GM20431 (cell line): ENCODE measurements around the gene SPAG4.

Experiments
- in situ Hi-C: fragments of 300-500 bp; cut with MseI, MboI; formaldehyde crosslinking; loops from one replicate; pipeline ENCODE4 v1.15.0; 2020; ENCODE audit warnings: low sequenced_read_pairs; ENCODE audit not compliant: unreplicated experiment

The SPAG4 gene

DNA sequence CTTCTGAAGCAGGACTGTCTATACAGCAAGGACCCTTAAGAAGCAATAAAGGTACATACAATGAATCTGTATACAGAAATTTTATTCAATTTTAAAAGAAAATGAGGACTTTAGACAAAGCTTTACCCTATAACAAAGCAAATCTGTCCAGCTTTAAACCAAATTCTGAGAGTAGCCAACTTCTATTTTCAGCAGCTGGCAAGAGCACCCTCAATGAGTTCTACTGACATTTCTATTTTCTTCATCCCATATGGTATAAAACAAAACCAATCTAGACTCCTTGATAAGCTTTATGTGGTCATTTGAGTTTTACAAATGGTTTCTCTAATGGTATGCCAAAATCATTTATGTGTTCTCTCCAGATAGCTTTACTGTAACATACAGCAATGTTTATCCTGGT lies 36.3 kb downstream of the SPAG4 start:
- in situ Hi-C loops, result no loop called here

DNA sequence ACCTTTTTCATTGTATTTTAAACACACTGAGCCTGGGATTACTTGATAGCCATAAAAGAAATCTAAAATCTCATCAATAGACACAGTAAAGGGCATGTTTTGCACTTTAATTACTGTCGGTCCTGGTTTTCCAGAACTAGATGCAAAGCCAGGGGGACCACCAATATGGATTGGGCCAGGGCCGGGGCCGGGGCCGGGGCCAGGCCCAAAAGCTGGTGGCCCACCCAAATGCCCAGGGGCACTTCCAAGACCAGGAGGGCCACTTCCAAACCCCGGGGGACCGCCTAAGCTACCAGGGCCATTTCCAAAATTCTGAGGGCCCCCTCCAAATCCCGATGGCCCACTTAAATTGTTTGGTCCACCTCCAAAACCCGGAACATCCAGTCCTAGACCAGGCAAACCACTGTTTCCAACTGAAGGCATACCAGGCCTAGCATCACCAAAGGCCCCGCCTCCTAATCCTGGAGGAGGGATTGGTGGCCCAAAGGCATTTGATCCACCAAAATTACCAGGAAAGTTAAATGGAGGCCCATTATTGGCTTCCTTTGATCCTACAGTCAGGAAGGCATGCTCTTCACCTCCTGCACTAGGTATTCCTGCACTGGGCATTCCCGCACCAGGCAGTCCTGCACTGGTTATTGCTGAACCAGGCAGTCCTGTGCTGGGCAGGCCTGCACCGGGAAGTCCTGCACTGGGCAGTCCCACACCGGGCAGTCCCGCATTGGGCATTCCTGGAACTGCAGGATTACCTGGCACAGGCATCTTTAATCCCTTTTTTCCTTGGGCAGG lies 37.2 kb downstream of the SPAG4 start:
- in situ Hi-C loops, result no loop called here

DNA sequence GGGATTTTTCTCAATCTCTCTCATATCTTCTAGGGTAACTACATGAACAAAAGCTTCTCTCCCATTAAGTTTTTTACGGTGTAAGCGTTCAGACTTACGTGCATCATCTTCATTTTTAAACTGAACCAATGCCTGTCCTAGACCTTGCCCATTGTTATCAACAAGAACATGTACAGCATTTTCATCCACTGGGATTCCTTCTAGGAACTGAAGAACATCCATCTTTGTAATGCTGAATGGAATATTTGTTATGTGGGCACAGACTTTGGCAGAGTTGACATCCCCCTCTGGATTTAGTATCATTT lies 37.8 kb downstream of the SPAG4 start:
- in situ Hi-C loops, result no loop called here

DNA sequence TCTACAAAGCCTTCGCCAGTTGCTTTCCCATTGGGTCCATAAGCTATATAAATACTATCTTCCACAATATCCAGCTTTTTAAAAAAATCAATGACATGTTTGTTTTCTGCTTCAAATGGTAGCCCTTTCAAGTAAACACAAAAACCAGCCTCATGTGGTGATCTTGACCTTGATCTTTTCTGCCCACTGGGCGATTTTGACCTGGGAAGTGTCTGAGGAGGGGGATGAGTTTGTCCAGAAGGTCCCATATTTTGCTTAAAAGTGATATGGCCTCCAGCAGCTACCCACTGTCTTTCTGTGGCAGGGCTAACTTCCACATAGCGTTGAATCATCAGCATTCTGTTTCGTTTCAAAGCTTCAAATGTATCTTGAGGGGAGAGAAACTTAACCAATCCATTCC lies 38.3 kb downstream of the SPAG4 start:
- in situ Hi-C loops, result no loop called here

DNA sequence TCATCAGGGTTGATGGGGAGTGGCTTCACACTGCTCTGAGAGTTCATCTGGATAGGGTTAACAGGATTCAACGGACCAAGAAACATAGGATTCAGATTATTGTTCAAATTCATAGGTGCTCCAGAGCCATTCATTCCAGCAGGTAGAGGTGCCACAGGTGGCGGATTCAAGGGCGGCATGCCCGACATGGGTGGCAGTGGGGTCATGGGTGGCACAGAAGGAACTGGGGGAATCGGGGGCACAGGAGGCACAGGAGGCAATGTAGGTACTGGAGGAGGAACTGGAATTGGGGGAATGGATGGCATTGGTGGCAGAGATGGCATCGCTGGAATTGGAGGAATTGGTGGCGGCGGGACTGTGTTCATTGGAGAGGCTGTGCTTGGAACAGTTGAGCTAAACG lies 38.8 kb downstream of the SPAG4 start:
- in situ Hi-C loops, result no loop called here

DNA sequence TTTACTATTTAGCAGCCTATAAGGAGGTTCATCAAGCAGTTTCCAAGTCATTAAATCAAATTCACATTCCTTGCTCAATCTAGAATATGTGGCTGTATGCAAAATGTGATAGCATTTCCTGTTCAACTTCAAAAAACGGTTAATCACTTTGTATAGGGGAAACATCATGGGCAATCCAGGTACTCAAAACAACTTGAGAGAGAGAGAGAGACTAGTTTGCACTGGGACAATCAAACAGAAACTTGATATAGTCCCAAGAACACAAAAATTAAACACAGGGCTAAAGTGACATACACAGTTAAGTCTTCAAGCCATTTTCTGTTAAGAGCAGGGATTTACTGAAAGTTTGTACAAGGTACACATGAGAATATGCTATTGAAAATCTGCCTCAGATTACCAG lies 41.6 kb downstream of the SPAG4 start:
- in situ Hi-C loops, result no loop called here

DNA sequence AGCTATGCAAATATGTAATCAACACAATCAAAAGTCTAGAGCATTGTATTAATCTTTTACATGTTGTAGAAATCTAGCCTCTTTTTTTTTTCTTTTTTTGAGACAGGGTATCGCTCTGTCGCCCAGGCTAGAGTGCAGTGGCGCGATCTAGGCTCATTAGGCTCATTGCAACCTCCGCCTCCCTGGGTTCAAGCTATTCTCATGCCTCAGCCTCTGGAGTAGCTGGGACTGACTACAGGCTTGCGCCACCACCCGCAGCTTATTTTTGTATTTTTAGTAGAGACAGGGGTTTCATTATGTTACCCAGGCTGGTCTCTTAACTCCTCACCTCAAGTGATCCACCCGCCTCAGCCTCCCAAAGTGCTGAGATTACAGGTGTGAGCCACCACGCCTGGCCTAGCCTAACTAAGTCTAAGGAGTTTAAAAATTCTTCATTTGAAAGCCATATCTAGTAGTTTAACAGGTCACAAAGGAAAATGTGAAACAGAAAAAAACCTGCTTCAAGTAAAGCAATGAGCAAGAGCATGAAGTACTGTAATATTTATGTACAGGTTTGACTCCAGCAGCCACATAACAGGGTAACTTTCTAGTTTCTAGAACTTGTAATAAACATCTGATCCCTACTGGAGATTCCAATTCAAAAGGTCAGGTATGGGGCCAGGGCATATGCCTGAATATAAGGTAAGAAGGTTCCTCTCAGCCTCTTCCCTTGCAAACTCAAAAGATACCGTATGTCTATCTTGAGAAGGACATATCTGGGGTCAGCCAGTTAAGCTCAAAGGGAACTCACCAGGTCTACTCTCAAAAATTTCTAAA lies 44.7 kb downstream of the SPAG4 start:
- in situ Hi-C loops, result no loop called here

DNA sequence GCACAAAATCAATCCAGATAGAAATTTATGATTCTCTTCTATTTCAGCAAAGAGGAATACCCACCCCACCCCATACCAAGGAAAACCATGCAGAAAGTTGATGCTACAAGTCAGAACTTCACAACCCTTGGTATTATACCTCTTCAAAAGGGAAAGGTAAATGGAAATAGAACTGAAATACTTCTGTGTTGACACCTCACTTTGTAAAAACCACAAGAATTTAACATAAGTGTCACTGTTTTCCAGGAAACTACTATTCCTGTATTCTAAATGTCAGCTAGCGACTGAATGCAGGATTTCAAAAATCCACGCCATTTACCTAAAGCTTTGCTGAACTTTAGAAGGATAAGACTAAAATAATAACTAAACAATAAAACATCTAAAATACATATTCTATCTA lies 45.4 kb downstream of the SPAG4 start:
- in situ Hi-C loops, result no loop called here

DNA sequence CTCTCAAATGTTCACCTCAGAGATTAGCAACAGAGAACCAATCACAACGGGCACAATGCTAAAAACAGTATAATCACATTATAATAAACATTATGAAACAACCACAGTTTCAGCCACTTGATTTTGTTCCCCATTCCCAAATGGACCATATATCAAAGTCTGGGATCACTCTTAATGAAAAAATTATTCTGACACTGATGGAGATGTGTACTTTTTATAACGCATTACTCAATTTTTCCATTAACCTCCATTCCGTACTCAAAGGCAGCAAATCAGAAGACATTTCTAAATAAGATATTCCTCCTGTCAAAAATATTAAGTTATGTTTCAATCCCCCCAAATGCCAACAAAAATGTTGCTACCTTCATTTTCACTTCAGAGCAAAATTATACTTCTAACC lies 46.3 kb downstream of the SPAG4 start:
- in situ Hi-C loops, result no loop called here

DNA sequence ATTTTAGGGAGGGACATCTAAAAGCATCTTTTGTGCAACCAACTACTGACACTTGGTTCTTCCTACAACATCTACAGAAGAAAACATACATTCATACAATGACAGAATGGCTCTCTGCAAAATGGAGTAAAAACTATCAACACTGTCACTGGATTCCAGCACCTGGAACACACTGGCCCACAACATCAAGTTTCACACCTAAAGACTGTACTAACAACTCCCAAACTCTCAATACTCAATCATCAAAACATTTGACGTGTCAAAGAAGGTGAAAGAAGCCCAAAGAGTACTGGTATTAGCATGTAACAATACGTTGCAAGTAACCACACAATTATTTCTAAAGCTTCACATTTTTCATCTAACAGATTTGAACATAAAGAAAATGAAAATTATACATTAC lies 46.9 kb downstream of the SPAG4 start:
- in situ Hi-C loops, result no loop called here

DNA sequence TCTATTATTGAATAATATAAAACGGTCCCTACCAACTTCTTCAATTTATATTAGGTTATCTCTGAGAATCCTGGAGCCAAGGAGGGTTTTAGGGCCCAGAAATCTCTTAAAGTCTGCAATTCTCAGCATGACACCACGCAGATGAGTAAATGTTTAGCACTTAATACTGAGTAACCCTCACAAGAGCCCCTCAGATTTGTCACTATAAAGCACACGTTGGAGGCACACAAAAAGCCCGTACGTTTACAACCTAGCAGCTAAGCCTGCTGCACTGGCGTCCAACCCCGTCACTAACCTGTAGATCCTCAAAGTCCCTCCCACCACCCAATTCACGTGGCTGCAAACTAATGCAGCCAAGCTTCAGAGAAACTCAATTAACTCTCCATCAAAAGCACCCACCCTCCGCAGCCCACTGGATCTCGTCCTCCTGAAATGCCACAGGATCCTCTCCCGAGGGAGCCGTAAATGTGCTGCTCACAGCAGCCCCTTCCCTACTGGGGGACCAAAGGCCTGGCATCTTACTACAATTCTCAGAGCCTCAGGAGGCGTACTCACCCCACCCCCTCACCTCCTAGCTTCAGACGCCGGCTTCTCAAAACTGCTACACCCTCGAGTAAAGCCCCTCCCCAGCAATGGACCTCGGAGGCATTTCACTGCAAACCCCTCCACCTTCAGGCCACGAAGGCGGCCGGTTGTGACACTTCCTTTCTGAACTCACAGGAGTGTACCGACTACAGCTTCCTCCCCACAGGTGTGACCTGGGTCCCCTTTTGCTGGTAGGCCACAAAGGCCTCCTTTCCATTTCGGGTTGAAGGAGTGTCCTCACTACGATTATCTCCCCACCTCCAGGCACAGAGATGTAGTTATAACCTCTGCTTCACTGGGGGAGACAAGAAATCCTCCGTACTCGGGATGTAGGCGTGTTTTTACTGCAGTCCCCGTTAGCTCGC lies 48.2 kb downstream of the SPAG4 start:
- in situ Hi-C loops, result no loop called here

DNA sequence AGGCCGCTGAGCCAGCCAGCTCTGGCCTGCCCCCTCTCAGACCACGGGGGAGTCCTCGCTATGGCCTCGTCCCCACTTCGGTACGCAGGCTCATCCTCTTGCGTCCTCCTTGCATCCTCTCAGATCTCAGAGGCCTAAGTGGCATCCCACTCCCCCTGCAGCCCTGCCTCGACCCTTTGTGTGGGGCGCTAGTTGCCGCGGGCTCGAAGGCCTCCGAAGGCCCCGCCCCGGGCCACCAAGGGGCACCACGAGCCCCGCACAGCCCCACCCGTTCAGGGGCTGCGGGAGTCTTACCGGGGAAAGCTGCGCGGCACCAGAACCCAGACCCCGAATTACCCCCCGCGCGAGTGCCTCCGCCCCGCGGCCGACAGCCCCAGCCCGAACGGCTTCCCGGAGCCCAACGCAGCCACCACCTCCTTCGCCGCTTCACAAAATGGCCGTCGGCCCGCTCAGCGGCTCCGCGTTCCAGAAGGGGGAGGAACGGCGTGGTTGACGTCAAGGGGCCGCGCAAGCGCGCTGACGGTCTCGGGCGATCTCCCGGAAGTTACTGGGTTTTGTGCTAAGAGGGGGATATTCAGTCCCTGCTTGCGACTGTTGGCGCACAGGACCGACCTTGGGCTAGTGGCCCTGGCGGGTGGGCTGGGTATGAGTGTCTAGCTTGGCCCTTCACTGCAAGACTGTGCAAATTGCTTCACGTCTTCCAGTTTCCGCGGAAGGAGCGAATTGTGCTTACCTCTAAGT lies 49.0 kb downstream of the SPAG4 start, which contains the start of the genes CPNE1 and RBM12:
Gene CPNE1 (minus strand): TSS at position 435 of the 741 bp plus-strand sequence. CDS start 31,977 bp downstream, outside the sequence.
Gene RBM12 (minus strand): TSS at position 435 of the 741 bp plus-strand sequence. CDS start 9,578 bp downstream, outside the sequence.
- in situ Hi-C loops, result no loop called here

DNA sequence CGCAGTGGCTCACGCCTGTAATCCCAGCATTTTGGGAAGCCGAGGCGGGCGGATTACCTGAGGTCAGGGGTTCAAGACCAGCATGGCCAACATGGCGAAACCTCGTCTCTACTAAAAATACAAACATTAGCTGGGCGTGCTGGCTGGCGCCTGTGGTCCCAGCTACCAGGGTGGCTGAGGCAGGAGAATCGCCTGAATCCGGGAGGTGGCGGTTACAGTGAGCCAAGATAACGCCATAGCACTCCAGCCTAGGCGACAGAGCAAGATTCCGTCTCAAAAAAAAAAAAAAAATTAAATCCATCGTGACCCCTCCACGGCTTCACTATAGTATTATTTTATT lies 50.3 kb downstream of the SPAG4 start:
- in situ Hi-C loops, result no loop called here

DNA sequence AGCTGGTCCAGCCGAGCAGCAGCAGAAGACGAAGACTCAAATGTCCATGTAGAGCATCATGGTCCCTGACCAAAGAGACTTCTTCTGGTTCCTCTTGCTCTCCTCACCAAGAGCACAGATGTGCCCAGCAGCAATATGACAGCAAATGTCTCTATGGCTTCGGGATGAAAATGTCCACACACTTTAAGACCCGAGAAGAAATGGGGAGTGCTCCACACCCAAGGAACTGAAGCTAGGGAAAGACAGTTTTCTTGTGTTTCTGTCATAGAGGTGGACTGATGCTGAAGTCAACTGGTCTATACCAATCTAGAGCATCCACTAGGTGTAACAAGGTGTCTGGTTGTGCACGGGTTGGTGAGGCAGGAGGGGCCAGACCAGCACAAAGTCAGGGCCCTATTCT lies 53.6 kb downstream of the SPAG4 start:
- in situ Hi-C loops, result no loop called here

DNA sequence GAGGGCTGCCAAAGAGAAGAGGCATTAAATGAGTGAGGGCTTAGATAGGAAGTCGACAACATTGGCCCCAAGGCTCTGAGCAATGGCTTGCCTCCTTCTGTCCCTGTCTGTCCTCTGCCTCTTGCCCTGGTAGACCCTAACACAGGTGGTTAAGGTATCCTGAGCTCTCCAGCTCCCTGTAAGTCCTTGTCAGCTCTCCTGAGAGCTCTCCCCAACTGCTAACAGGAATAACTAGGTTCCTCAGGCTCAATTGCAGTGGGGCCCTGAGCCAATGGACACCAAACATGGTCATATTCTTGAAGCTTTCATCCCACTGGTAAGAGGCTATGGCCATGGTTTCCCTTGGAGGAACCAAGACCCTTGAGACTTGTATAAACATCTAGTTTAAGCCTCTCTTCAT lies 54.1 kb downstream of the SPAG4 start:
- in situ Hi-C loops, result no loop called here
